H1 (cell line): ENCODE results near the gene FLCN. TPM values are rescaled to one million over a fixed set of nuclear protein-coding genes. Genes with fewer than 3 reads are reported as not detected.

Experiments
- RAD21 ChIP-seq, 2 experiments: IDR thresholded peaks in 1 of 2; conservative IDR thresholded peaks in 1 of 2; 2 replicates each; pipeline ENCODE4 v1.6.1; 2011; ENCODE audit warnings: low read depth in 2 of 2, low read length in 2 of 2, improper control_type of control experiment in 1 of 2, inconsistent platforms in 1 of 2, mild to moderate bottlenecking in 1 of 2, moderate library complexity in 1 of 2
- SP1 ChIP-seq: IDR thresholded peaks from 2 replicates; pipeline ENCODE4 v1.6.1; 2011; ENCODE audit warnings: low read depth, low read length
- polyA plus RNA-seq, 7 experiments: library from polyadenylated mRNA; depleted of rRNA in 3 of 7; stranded (reverse) in 5 of 7; unstranded in 2 of 7; fragments of >200 nt in 5 of 7; fragments of 200-250 nt in 2 of 7; gene quantifications; 1 replicate in 5 of 7; 2 replicates in 1 of 7; 4 replicates in 1 of 7; pipeline versions ENCODE4 v1.2.1 to v1.2.3, GENCODE V29; 2011 to 2013; ENCODE audit warnings: missing spikeins in 2 of 7, mixed read lengths in 2 of 7
- total RNA-seq: library from RNA; stranded (reverse); fragmentation: NEBNext Ultra II Directional; extraction: Animal tissue kit (Norgen Biotek cat#: 25700); gene quantifications from 2 replicates; pipeline ENCODE4 v1.2.1, GENCODE V29; 2021
- TF ChIP-seq, protein P1 (sequence below): fragments of 300-600 bp; sonication (generic); IDR thresholded peaks from 2 replicates; pipeline ENCODE4 v1.7.1; 2012; ENCODE audit warnings: low read length, moderate library complexity, mild to moderate bottlenecking, inconsistent platforms; ENCODE audit not compliant: insufficient replicate concordance

The FLCN gene
- total and polyA plus RNA-seq, 2 of the 8 experiments (the other 6 are each of a cell fraction or from before 2014, with no cell fraction given), result 15.6 to 34.6 TPM

DNA sequence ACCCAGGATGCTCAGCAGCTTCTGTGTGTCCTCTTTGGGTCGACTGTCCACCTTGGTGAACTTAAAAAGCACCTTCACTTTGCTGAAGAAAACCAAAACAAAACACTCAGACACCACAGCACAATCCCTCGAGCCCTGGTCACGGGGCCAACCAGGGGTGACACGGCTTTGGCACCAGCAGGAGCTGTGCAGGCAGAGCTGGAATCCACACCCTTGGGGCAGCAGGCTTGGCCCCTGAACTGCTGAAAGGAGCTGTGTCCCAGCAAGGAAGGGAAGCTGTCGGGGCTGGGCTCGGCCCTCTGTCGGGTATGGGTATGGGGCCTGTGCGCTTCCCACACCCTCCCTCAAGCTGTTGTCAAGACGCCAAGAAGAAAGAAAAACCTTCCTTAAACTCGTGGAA is 23.2 kb downstream of the FLCN start (continued):
- TF ChIP-seq, protein P1, sequence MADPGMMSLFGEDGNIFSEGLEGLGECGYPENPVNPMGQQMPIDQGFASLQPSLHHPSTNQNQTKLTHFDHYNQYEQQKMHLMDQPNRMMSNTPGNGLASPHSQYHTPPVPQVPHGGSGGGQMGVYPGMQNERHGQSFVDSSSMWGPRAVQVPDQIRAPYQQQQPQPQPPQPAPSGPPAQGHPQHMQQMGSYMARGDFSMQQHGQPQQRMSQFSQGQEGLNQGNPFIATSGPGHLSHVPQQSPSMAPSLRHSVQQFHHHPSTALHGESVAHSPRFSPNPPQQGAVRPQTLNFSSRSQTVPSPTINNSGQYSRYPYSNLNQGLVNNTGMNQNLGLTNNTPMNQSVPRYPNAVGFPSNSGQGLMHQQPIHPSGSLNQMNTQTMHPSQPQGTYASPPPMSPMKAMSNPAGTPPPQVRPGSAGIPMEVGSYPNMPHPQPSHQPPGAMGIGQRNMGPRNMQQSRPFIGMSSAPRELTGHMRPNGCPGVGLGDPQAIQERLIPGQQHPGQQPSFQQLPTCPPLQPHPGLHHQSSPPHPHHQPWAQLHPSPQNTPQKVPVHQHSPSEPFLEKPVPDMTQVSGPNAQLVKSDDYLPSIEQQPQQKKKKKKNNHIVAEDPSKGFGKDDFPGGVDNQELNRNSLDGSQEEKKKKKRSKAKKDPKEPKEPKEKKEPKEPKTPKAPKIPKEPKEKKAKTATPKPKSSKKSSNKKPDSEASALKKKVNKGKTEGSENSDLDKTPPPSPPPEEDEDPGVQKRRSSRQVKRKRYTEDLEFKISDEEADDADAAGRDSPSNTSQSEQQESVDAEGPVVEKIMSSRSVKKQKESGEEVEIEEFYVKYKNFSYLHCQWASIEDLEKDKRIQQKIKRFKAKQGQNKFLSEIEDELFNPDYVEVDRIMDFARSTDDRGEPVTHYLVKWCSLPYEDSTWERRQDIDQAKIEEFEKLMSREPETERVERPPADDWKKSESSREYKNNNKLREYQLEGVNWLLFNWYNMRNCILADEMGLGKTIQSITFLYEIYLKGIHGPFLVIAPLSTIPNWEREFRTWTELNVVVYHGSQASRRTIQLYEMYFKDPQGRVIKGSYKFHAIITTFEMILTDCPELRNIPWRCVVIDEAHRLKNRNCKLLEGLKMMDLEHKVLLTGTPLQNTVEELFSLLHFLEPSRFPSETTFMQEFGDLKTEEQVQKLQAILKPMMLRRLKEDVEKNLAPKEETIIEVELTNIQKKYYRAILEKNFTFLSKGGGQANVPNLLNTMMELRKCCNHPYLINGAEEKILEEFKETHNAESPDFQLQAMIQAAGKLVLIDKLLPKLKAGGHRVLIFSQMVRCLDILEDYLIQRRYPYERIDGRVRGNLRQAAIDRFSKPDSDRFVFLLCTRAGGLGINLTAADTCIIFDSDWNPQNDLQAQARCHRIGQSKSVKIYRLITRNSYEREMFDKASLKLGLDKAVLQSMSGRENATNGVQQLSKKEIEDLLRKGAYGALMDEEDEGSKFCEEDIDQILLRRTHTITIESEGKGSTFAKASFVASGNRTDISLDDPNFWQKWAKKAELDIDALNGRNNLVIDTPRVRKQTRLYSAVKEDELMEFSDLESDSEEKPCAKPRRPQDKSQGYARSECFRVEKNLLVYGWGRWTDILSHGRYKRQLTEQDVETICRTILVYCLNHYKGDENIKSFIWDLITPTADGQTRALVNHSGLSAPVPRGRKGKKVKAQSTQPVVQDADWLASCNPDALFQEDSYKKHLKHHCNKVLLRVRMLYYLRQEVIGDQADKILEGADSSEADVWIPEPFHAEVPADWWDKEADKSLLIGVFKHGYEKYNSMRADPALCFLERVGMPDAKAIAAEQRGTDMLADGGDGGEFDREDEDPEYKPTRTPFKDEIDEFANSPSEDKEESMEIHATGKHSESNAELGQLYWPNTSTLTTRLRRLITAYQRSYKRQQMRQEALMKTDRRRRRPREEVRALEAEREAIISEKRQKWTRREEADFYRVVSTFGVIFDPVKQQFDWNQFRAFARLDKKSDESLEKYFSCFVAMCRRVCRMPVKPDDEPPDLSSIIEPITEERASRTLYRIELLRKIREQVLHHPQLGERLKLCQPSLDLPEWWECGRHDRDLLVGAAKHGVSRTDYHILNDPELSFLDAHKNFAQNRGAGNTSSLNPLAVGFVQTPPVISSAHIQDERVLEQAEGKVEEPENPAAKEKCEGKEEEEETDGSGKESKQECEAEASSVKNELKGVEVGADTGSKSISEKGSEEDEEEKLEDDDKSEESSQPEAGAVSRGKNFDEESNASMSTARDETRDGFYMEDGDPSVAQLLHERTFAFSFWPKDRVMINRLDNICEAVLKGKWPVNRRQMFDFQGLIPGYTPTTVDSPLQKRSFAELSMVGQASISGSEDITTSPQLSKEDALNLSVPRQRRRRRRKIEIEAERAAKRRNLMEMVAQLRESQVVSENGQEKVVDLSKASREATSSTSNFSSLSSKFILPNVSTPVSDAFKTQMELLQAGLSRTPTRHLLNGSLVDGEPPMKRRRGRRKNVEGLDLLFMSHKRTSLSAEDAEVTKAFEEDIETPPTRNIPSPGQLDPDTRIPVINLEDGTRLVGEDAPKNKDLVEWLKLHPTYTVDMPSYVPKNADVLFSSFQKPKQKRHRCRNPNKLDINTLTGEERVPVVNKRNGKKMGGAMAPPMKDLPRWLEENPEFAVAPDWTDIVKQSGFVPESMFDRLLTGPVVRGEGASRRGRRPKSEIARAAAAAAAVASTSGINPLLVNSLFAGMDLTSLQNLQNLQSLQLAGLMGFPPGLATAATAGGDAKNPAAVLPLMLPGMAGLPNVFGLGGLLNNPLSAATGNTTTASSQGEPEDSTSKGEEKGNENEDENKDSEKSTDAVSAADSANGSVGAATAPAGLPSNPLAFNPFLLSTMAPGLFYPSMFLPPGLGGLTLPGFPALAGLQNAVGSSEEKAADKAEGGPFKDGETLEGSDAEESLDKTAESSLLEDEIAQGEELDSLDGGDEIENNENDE, result no peak
- TF ChIP-seq RAD21 (IDR thresholded peaks at IDR 0.05 in 1 of 2, conservative IDR thresholded peaks at IDR 0.05 in 1 of 2; ENCODE audit: low read depth in 2 of 2, low read length in 2 of 2) (no peak), SP1 (no peak)
